Ovary (tissue), 9 donors: ENCODE results near the gene PLPP3. TPM values are rescaled to one million over a fixed set of nuclear protein-coding genes. Genes with fewer than 3 reads are reported as not detected.

Experiments
- DNase-seq, 5 donors: peaks; one replicate each; pipeline ENCODE4 v3.0.0-alpha.2; 2019 to 2020
- H3K27ac ChIP-seq, 2 donors: fragments of 200-600 bp; one replicate each; pipeline versions ENCODE4 v1.5.1 to v1.8.0; 2019 to 2022
- H3K27me3 ChIP-seq: fragments of 200-600 bp; one replicate; pipeline ENCODE4 v1.8.0; 2022
- H3K36me3 ChIP-seq: fragments of 200-600 bp; sonication (generic); one replicate; pipeline ENCODE4 v1.5.1; 2019
- H3K4me1 ChIP-seq: one replicate; pipeline ENCODE4 v1.8.1; 2013; ENCODE audit warnings: mild to moderate bottlenecking, moderate library complexity; ENCODE audit not compliant: insufficient read depth
- H3K4me3 ChIP-seq: fragments of 200-600 bp; sonication (generic); one replicate; pipeline ENCODE4 v1.5.1; 2017
- H3K9me3 ChIP-seq, 2 donors: fragments of 200-600 bp in 1 of 2; sonication (generic) in 1 of 2; one replicate each; pipeline versions ENCODE4 v1.5.1 to v1.8.1; 2013 to 2019; ENCODE audit warnings: mild to moderate bottlenecking in 1 of 2, moderate library complexity in 1 of 2
- EP300 ChIP-seq: sonication (generic); formaldehyde crosslinking; IDR thresholded peaks from one replicate; pipeline ENCODE4 v1.6.1; 2017; ENCODE audit warnings: antibody characterized with exemption
- POLR2A ChIP-seq: fragments of 450-650 bp; IDR thresholded peaks from one replicate; pipeline ENCODE4 v1.6.1; 2017; ENCODE audit warnings: antibody characterized with exemption, mild to moderate bottlenecking, moderate library complexity
- WGBS, 3 donors: extraction: QIAGEN DNeasy Blood & Tissue Kit in 1 of 3; methylation state at CpG; one replicate each; pipeline versions ENCODE4 v1.1.5 to v1.1.7; 2013 to 2017; 5-methylcytosine and 5-hydroxymethylcytosine counted together
- intact Hi-C, 4 donors: fragments of 100-400 bp; cut with DNase I; formaldehyde crosslinking; loops; one replicate each; pipeline versions ENCODE4 v1.11.0 to v1.15.1; 2022 to 2023
- polyA plus RNA-seq, 2 donors: library from polyadenylated mRNA; stranded (reverse); fragments of 200-250 nt in 1 of 2; fragments of 350-450 nt in 1 of 2; fragmentation: Illumina TruSeq in 1 of 2; extraction: RNeasy Lipid Tissue Mini Kit (QIAGEN cat#74804) in 1 of 2; gene quantifications; one replicate each; pipeline ENCODE4 v1.2.3, GENCODE V29; 2013 to 2014
- total RNA-seq, 7 donors: library from RNA; depleted of rRNA in 2 of 7; stranded (reverse); fragments of >200 nt in 2 of 7; fragmentation: NEBNext Ultra II Directional in 3 of 7; extraction: Animal tissue kit (Norgen Biotek cat#: 25700) in 3 of 7; gene quantifications; one replicate each; pipeline versions ENCODE4 v1.1.0 to v1.2.4, GENCODE V29; 2016 to 2023
- TF ChIP-seq, protein P1 (sequence below), 3 donors: fragments of 450-650 bp in 2 of 3; fragments of 200-600 bp in 1 of 3; IDR thresholded peaks; one replicate each; pipeline versions ENCODE4 v1.5.1 to v1.8.0; 2016 to 2022; ENCODE audit warnings: antibody characterized with exemption in 3 of 3, mild to moderate bottlenecking in 1 of 3
- donor health status: DM: no; HTN: no; CAD: no; lungs with moderate emphysema.
- donor health status: DM: no; HTN: no; CAD: no.
- donor health status: Bipolar disorder and iron deficiency.
- donor health status: DM: yes; HTN: yes; CAD: no.
- donor health status: DM: no; HTN: no; CAD: no.
- donor health status: DM: yes; HTN: yes; CAD: no.

PLPP3 gene
- total and polyA plus RNA-seq, 9 donors: 51.4 to 188 (median 125) TPM

DNA sequence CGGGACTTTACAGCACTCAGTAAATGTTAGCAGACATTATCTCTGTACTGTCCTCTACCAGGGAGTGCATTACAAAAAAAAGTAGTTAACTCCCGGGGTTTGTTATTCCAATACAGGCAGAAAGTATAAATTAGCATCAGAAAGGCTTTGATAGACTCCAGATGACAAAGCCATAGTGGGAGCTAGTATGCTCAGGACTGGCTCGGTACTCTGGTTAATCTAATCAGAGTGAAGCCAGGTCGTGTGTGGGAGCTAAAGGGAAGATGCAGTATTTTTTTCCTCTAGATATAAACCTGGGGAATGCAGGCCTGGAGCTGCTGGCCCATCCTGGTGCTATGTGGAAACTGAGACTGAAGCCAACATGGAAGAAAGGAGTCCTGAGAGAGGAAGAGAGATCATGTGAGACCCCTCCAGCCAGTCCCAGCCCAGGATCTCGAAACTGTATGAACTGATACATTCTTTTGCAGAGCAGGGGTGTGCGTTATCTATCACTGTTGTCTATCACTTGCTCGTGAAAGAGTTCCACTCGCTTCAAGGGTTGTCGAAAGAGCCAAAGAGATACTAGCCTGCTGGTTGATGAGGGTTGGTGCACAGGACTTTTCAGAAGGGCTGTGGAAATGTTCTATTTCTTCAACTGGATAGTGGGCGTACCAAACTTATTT, 125.8 kb downstream of the PLPP3 start:
- H3K9me3 ChIP-seq: no peaks in the 10 kb centered on the region
- no peaks in the 10 kb centered on the region for H3K27me3 ChIP-seq
- 57 to 69% (median 68%) methylated on average over 10 of the region's 10 CpGs for WGBS, 3 donors
- H3K4me1 ChIP-seq: peaks cover 10% of the 10 kb centered on the region
- intact Hi-C loops: no loop called here
- H3K27ac ChIP-seq: no peak overlapping the region
- no peak for TF ChIP-seq POLR2A
- TF ChIP-seq, protein P1, sequence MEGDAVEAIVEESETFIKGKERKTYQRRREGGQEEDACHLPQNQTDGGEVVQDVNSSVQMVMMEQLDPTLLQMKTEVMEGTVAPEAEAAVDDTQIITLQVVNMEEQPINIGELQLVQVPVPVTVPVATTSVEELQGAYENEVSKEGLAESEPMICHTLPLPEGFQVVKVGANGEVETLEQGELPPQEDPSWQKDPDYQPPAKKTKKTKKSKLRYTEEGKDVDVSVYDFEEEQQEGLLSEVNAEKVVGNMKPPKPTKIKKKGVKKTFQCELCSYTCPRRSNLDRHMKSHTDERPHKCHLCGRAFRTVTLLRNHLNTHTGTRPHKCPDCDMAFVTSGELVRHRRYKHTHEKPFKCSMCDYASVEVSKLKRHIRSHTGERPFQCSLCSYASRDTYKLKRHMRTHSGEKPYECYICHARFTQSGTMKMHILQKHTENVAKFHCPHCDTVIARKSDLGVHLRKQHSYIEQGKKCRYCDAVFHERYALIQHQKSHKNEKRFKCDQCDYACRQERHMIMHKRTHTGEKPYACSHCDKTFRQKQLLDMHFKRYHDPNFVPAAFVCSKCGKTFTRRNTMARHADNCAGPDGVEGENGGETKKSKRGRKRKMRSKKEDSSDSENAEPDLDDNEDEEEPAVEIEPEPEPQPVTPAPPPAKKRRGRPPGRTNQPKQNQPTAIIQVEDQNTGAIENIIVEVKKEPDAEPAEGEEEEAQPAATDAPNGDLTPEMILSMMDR (IDR thresholded peaks at IDR 0.05): no peak
- no peak for TF ChIP-seq EP300
- H3K36me3 ChIP-seq: no peaks in the 10 kb centered on the region
- DNase-seq: no peak
- H3K4me3 ChIP-seq: no peak overlapping the region

DNA sequence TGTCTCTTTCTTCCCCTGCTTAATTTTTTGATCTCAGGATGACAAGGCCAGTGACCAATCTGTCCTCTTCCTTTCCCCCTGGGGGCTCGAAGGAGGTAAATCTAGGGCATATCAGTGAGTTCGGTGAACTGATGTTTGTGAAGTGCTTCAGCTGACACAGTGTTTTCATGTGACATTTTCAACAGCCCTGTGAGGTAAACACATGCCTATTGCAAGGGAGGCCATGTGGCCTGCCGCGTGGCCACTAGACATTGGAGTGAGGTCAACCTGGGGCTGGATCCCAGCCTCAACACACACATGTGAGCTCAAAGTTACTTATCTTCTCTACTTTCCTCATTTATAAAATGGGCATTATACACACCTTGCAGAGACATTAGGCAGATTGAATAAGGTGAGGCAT, 126.3 kb downstream of the PLPP3 start:
- Histone ChIP-seq H3K4me1 (peaks cover 10% of the 10 kb centered on the region), H3K27me3 (no peaks in the 10 kb centered on the region), H3K4me3 (no peak overlapping the region), H3K36me3 (no peaks in the 10 kb centered on the region), H3K27ac (no peak overlapping the region), H3K9me3 (no peaks in the 10 kb centered on the region)
- intact Hi-C loops: no loop called here
- DNase-seq: no peak
- WGBS, 3 donors: 40 to 77% (median 73%) methylated on average over 4 of the region's 4 CpGs
- TF ChIP-seq, protein P1 (IDR thresholded peaks at IDR 0.05): no peak
- TF ChIP-seq POLR2A: no peak
- no peak for TF ChIP-seq EP300

DNA sequence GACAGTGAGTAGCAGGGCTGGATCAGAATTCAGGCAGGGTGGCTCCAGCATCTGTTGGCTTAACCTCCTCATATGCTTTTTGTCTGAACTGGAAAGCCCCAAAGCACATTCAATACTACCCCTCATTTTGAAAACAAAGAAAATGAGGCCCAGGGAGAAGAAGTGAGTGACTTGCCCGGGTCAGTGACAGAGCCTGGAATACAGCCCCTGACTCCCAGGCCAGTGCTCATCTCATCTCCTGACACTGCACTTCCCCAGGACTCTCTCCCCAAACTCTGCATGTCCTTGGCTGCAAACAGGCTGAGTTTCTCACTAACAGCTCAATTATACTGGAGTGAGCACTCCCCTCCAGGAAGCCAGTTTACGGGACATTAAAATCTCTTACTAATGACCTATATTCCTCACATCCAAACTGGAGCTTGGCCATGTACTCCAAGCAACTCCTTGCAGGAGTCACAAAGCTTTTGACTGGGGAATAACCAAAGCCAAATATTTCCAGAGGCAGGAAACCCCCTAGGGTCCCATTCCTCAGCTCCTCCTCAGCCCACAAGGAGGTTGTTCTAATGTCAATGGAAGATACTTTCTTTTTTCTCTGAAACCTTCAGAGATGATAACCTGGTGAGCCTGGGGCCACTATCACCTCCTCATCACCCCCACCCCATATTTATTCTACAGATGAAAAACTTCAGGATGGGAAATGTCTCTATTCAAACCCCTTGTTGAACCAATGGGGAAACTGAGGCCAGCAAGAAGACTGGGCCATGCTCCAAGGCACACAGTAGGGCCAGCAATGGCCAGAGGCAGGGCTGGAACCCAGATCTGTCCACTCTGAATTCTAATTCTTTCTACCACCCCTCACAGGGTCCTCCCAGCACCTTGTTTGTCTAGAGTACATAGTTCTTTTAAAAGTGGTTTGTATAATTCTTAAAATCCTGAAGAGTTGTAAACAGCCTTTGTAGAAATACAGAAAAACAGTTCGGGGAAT, 127.0 kb downstream of the PLPP3 start:
- Histone ChIP-seq H3K4me3 (no peak overlapping the region), H3K27me3 (no peaks in the 10 kb centered on the region), H3K4me1 (peaks cover 10% of the 10 kb centered on the region), H3K27ac (no peak overlapping the region), H3K36me3 (no peaks in the 10 kb centered on the region), H3K9me3 (no peaks in the 10 kb centered on the region)
- intact Hi-C loops: no loop called here
- no peak for TF ChIP-seq EP300
- DNase-seq: peak in 1 of 5 donors; percentile 56
- WGBS, 3 donors: 25 to 32% (median 28%) methylated on average over 3 of the region's 3 CpGs

DNA sequence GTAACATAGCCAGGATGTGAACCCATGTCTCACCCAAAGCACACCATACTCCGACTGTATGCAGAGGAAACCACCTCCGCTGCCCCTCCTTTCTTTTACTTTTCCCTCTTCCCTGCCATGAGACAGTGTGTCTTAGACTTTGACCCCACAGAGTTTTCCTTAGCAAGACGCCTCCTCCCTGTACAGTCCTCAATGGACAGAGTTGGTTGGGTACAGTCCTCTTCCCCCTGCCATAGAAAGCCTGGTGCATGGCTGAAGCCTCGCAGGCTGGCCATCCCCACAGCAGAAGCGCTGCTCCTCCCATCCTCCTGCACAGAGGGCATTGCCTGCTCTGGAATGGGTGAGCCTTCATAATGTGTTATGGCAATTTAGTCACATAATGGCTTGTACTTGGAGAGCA, 127.9 kb downstream of the PLPP3 start:
- TF ChIP-seq EP300: no peak
- TF ChIP-seq, protein P1 (IDR thresholded peaks at IDR 0.05): no peak
- no peak for TF ChIP-seq POLR2A
- Histone ChIP-seq H3K4me3 (no peak overlapping the region), H3K9me3 (no peaks in the 10 kb centered on the region), H3K4me1 (peaks cover 10% of the 10 kb centered on the region), H3K27ac (no peak overlapping the region), H3K36me3 (no peaks in the 10 kb centered on the region), H3K27me3 (no peaks in the 10 kb centered on the region)
- 95 to 98% (median 97%) methylated on average over 5 of the region's 5 CpGs for WGBS, 3 donors
- no peak for DNase-seq
- intact Hi-C loops: no loop called here
